Thymus (tissue), 11 donors: ENCODE data around the gene PPM1N. TPM values are rescaled to one million over a fixed set of nuclear protein-coding genes. Genes with fewer than 3 reads are reported as not detected.

Experiments
- DNase-seq, 9 donors: peaks; one replicate each; pipeline ENCODE4 v3.0.0-alpha.2; 2013; ENCODE audit warnings: low spot score in 9 of 9, low read depth in 6 of 9, missing footprints in 1 of 9
- H3K27ac ChIP-seq, 2 donors: one replicate each; pipeline ENCODE4 v1.5.1; 2013; ENCODE audit warnings: control low read depth in 1 of 2, low read depth in 1 of 2, low read length in 1 of 2, mild to moderate bottlenecking in 1 of 2, moderate library complexity in 1 of 2
- H3K27me3 ChIP-seq, 2 donors: one replicate each; pipeline ENCODE4 v1.5.1; 2013; ENCODE audit warnings: low read length in 1 of 2; ENCODE audit not compliant: control insufficient read depth in 2 of 2, insufficient read depth in 1 of 2
- H3K36me3 ChIP-seq, 2 donors: one replicate each; pipeline ENCODE4 v1.5.1; 2013; ENCODE audit warnings: low read length in 1 of 2, mild to moderate bottlenecking in 1 of 2, moderate library complexity in 1 of 2; ENCODE audit not compliant: control insufficient read depth in 2 of 2, insufficient read depth in 2 of 2
- H3K4me1 ChIP-seq, 2 donors: one replicate each; pipeline ENCODE4 v1.5.1; 2013; ENCODE audit warnings: low read length in 2 of 2; ENCODE audit not compliant: control insufficient read depth in 2 of 2, insufficient read depth in 2 of 2
- H3K4me3 ChIP-seq, 2 donors: one replicate each; pipeline ENCODE4 v1.5.1; 2013; ENCODE audit warnings: low read length in 2 of 2, control low read depth in 1 of 2, mild to moderate bottlenecking in 1 of 2
- H3K9me3 ChIP-seq, 2 donors: one replicate each; pipeline ENCODE4 v1.5.1; 2013; ENCODE audit warnings: low read length in 1 of 2, mild to moderate bottlenecking in 1 of 2; ENCODE audit not compliant: control insufficient read depth in 2 of 2, insufficient read depth in 1 of 2
- WGBS: extraction: QIAGEN DNeasy Blood & Tissue Kit; methylation state at CpG from one replicate; pipeline ENCODE4 v1.1.7; 2013; 5-methylcytosine and 5-hydroxymethylcytosine counted together
- polyA plus RNA-seq: library from polyadenylated mRNA; stranded (reverse); fragments of 200-250 nt; gene quantifications from one replicate; pipeline ENCODE4 v1.2.3, GENCODE V29; 2013
- total RNA-seq: library from RNA; stranded (reverse); fragments of 120-200 nt; gene quantifications from one replicate; pipeline ENCODE4 v1.2.4, GENCODE V29; 2013
- donor health status: healthy.

Gene PPM1N
- total and polyA plus RNA-seq, 2 donors = 4.0 to 4.8 TPM

DNA sequence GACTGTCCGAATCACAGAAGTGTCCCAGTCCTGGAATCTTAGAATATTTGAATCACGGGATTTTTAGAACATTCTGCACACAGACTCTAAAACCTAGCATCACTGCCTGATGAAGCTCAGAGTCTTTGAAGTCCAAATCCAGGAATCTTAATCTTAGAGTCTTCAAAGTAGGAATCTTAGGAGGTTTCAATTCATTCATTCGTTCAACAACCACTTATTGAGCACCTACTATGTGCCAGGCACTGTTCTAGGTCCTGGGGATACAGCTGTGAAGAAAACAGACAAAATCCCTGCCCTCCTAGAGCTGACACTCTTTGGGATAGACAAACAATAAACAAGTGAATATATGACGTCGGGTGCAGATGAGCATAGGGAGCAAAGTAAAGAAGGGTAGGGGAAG lies 3.1 kb upstream of the PPM1N start:
- DNase-seq = no peak
- Histone ChIP-seq H3K36me3 (no peaks in the 10 kb centered on the region), H3K4me1 (peaks cover 12 to 48% of the 10 kb centered on the region in 2 donors), H3K4me3 (no peak overlapping the region), H3K9me3 (peaks cover 0 to 14% of the 10 kb centered on the region in 2 donors), H3K27me3 (peaks cover 41 to 83% of the 10 kb centered on the region in 2 donors), H3K27ac (no peak overlapping the region)
- 92% methylated on average over 5 of the region's 5 CpGs for WGBS

DNA sequence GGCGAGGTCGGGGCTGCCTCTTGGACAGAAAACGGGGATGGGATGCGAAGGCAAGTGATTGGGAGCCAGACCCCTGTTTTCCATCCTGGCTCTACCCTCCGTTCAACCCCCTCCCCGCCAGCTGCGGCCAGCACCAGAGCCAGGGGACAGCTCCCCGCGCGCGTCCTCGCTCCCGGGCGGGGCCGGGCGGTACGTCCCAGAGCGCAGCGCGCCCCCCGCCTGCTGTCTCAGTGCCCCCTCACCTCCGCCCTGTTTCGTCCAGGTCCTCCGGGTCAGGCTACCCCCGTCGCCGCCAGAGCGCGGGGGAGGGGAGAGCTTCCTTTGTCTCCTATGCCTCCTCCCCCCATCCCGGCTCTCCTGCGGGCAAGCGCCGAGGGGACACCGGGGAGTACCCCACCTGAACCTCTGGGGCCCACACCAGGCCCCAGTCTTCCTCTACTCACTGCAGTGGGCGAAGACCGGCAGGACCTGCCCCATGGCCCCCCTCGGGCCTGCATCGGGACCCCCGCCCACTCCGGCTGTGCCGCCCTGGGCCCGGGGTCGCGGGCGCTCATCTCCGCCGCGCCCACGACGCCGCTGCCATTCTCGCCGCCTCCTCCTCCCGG lies 1.8 kb upstream of the PPM1N start:
- Histone ChIP-seq H3K27ac (no peak overlapping the region), H3K9me3 (peaks cover 0 to 14% of the 10 kb centered on the region in 2 donors), H3K4me3 (peak overlapping the region; percentile 44 to 56), H3K36me3 (no peaks in the 10 kb centered on the region), H3K27me3 (peaks cover 41 to 88% of the 10 kb centered on the region in 2 donors), H3K4me1 (peaks cover 12 to 48% of the 10 kb centered on the region in 2 donors)
- 2% methylated on average over 54 of the region's 54 CpGs for WGBS
- DNase-seq = peak in 3 of 9 donors; percentile 28 to 64 (median 60)

DNA sequence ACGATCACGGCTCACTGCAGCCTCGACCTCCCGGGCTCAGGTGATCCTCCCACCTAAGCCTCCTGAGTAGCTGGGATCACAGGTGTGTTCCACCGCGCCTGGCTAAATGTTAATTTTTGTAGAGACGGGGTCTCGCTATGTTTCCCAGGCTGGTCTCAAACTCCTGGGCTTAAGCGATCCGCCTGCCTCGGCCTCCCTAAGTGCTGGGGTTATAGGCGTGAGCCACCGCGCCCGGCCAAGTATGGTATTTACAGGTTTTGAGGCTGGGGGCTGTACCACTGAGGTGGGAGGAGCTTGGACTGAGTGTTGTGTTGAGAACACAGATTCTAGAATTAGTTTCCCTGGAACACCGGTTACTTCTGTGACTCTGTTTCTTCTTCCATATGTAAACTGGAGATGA lies 452 bp upstream of the PPM1N start:
- H3K4me3 ChIP-seq = no peak overlapping the region
- peaks cover 39 to 77% of the 10 kb centered on the region in 2 donors for H3K27me3 ChIP-seq
- H3K36me3 ChIP-seq = no peaks in the 10 kb centered on the region
- peaks cover 0 to 14% of the 10 kb centered on the region in 2 donors for H3K9me3 ChIP-seq
- no peak for DNase-seq
- H3K27ac ChIP-seq = no peak overlapping the region
- WGBS = 31% methylated on average over 16 of the region's 16 CpGs
- peaks cover 12 to 45% of the 10 kb centered on the region in 2 donors for H3K4me1 ChIP-seq

GRCh38 chr19:45499196-45500180 lies 1.2 kb downstream of the PPM1N start:
- Histone ChIP-seq H3K36me3 (no peaks in the 10 kb centered on the region), H3K27me3 (peaks cover 29 to 60% of the 10 kb centered on the region in 2 donors), H3K4me1 (peaks cover 12 to 38% of the 10 kb centered on the region in 2 donors), H3K4me3 (peak overlapping the region in 1 of 2 donors; percentile 26), H3K9me3 (peaks cover 0 to 14% of the 10 kb centered on the region in 2 donors), H3K27ac (no peak overlapping the region)
- DNase-seq = peak in 4 of 9 donors; percentile 57 to 80 (median 63)
- 21% methylated on average over 37 of the region's 37 CpGs for WGBS

GRCh38 chr19:45500918-45501729 lies 2.9 kb downstream of the PPM1N start:
- no peak overlapping the region for H3K27ac ChIP-seq
- H3K27me3 ChIP-seq = peaks cover 18 to 43% of the 10 kb centered on the region in 2 donors
- DNase-seq = no peak
- H3K9me3 ChIP-seq = peaks cover 0 to 12% of the 10 kb centered on the region in 2 donors
- 94% methylated on average over 8 of the region's 8 CpGs for WGBS
- no peak overlapping the region for H3K4me3 ChIP-seq
- H3K36me3 ChIP-seq = no peaks in the 10 kb centered on the region
- peaks cover 15 to 45% of the 10 kb centered on the region in 2 donors for H3K4me1 ChIP-seq

DNA sequence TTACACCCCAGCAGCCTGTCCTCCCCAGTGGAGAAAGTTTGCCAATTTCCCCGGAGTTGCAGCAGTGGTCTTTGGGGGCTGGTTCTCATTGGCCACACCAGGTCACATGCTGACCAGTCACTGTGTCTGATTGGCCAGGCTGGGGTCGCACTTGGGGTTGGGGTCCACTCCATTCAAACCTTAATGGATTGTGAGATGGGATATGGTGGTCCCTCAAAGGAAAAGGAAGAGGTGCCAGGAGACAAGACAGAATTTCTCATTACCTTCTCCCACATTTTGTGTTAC lies 3.4 kb downstream of the PPM1N start:
- 96% methylated on average over 2 of the region's 2 CpGs for WGBS
- Histone ChIP-seq H3K27me3 (peaks cover 12 to 38% of the 10 kb centered on the region in 2 donors), H3K36me3 (no peaks in the 10 kb centered on the region), H3K9me3 (peaks cover 0 to 7% of the 10 kb centered on the region in 2 donors), H3K27ac (no peak overlapping the region), H3K4me1 (peaks cover 13 to 43% of the 10 kb centered on the region in 2 donors), H3K4me3 (no peak overlapping the region)
- no peak for DNase-seq

DNA sequence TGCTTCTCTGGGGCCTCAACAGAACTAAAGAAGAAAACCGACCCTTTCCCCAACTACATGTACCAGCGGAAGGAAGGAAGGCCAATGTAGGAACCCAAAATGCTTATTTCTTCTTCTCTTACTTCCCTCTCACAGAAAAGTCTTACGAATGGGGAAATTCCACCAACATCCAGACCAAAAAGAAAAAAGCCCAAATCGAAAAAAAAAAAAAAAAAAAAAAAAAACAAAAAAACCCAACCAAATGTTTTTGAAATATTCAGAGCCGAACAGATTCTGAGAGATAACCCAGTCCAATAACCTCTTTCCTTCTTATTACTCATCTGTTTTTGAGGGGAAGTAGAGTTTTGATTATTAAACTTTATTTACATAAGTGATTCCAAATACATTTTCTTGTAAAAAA lies 3.9 kb downstream of the PPM1N start:
- Histone ChIP-seq H3K4me1 (peaks cover 13 to 40% of the 10 kb centered on the region in 2 donors), H3K4me3 (no peak overlapping the region), H3K27ac (no peak overlapping the region), H3K9me3 (peaks cover 0 to 7% of the 10 kb centered on the region in 2 donors), H3K27me3 (peaks cover 12 to 35% of the 10 kb centered on the region in 2 donors), H3K36me3 (no peaks in the 10 kb centered on the region)
- DNase-seq = no peak
- 77% methylated on average over 5 of the region's 5 CpGs for WGBS

DNA sequence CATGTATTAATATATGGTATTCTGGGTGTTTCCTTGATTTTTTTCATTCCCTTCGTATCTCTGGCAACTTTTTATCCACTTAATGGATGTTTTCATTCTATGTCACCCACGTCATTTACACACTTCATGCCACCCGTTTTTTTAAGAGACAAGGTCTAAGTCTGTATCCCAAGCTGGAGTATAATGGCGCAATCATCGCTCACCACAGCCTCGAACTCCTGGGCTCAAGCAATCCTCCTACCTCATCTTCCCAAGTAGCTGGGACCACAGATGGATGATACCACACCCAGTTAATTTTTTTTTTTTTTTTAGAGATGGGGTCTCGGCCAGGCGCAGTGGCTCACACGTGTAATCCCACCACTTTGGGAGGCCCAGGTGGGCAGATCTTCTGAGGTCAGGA lies 5.7 kb downstream of the PPM1N start:
- Histone ChIP-seq H3K36me3 (no peaks in the 10 kb centered on the region), H3K4me3 (no peak overlapping the region), H3K9me3 (peaks cover 0 to 11% of the 10 kb centered on the region in 2 donors), H3K4me1 (peaks cover 15 to 34% of the 10 kb centered on the region in 2 donors), H3K27me3 (peaks cover 10 to 17% of the 10 kb centered on the region in 2 donors), H3K27ac (no peak overlapping the region)
- WGBS = 97% methylated on average over 9 of the region's 9 CpGs
- DNase-seq = no peak
